K562 (cell line): ENCODE data around the gene RYR1. TPM values are rescaled to one million over a fixed set of nuclear protein-coding genes. Genes with fewer than 3 reads are reported as not detected.

Experiments
- ARNT ChIP-seq, 2 experiments: fragments of 450-650 bp; IDR thresholded peaks; 2 replicates each; pipeline ENCODE4 v1.6.1; 2016; ENCODE audit warnings: mild to moderate bottlenecking in 1 of 2
- BRCA1 ChIP-seq, 2 experiments: fragments of 450-650 bp in 1 of 2; sonication (generic) in 1 of 2; formaldehyde crosslinking in 1 of 2; IDR thresholded peaks; 2 replicates each; pipeline versions ENCODE4 v1.5.0 to v1.6.1; 2017 to 2020; ENCODE audit warnings: mild to moderate bottlenecking in 1 of 2, missing genetic modification reagents in 1 of 2
- CHD4 ChIP-seq: fragments of 200-600 bp; sonication (generic); IDR thresholded peaks from 3 replicates; pipeline ENCODE4 v1.6.1; 2012; ENCODE audit warnings: low read depth, mild to moderate bottlenecking, mixed read lengths, low read length, inconsistent platforms; ENCODE audit not compliant: insufficient read depth, insufficient replicate concordance, poor library complexity, severe bottlenecking
- EP300 ChIP-seq: IDR thresholded peaks from 2 replicates; pipeline ENCODE4 v1.6.1; 2012; ENCODE audit warnings: low read length, improper control_type of control experiment
- GATAD2A ChIP-seq: fragments of 450-650 bp; IDR thresholded peaks from 2 replicates; pipeline ENCODE4 v1.6.1; 2017
- HDAC8 ChIP-seq: fragments of 450-650 bp; IDR thresholded peaks from 2 replicates; pipeline ENCODE4 v1.6.1; 2016; ENCODE audit warnings: mild to moderate bottlenecking, missing genetic modification characterization, moderate library complexity, missing compliant biosample characterization
- KDM1A ChIP-seq, 2 experiments: fragments of 450-650 bp; IDR thresholded peaks; 2 replicates each; pipeline ENCODE4 v1.6.1; 2016; ENCODE audit warnings: mild to moderate bottlenecking in 2 of 2
- MTF1 ChIP-seq: fragments of 250-450 bp; sonication (Bioruptor Pico); IDR thresholded peaks from 2 replicates; pipeline ENCODE4 v1.9.0; 2021; ENCODE audit warnings: moderate library complexity, mild to moderate bottlenecking, inconsistent platforms, borderline replicate concordance
- MYC ChIP-seq, 2 experiments: fragments of 250-450 bp in 1 of 2; sonication (Bioruptor Pico) in 1 of 2; IDR thresholded peaks; 2 replicates each; pipeline versions ENCODE4 v1.5.1 to v1.6.1; 2012 to 2021; ENCODE audit warnings: low read depth in 2 of 2, borderline replicate concordance in 1 of 2, improper control_type of control experiment in 1 of 2, low read length in 1 of 2, mild to moderate bottlenecking in 1 of 2, moderate library complexity in 1 of 2
- NCOA4 ChIP-seq: fragments of 450-650 bp; IDR thresholded peaks from 2 replicates; pipeline ENCODE4 v1.6.1; 2018; ENCODE audit warnings: mild to moderate bottlenecking; ENCODE audit not compliant: partially characterized antibody
- NCOR1 ChIP-seq: fragments of 450-650 bp; IDR thresholded peaks from 2 replicates; pipeline ENCODE4 v1.6.1; 2016; ENCODE audit warnings: mild to moderate bottlenecking, moderate library complexity
- NR1H2 ChIP-seq: sonication (generic); formaldehyde crosslinking; IDR thresholded peaks from 2 replicates; pipeline ENCODE4 v1.4.0; 2020; ENCODE audit warnings: mild to moderate bottlenecking, missing genetic modification reagents
- NUFIP1 ChIP-seq: fragments of 450-650 bp; IDR thresholded peaks from 2 replicates; pipeline ENCODE4 v1.6.1; 2018; ENCODE audit not compliant: partially characterized antibody
- PHF8 ChIP-seq: fragments of 200-600 bp; sonication (generic); IDR thresholded peaks from 2 replicates; pipeline ENCODE4 v1.6.1; 2012; ENCODE audit warnings: mixed run types, mild to moderate bottlenecking, inconsistent platforms, low read length, moderate library complexity, borderline replicate concordance
- PML ChIP-seq: IDR thresholded peaks from 2 replicates; pipeline ENCODE4 v1.6.1; 2012; ENCODE audit warnings: low read length, inconsistent platforms
- POLR2G ChIP-seq: fragments of 200-400 bp; formaldehyde crosslinking; IDR thresholded peaks from 2 replicates; pipeline ENCODE4 v1.6.1; 2017; ENCODE audit warnings: low read depth, mild to moderate bottlenecking, antibody characterized with exemption, low read length, moderate library complexity
- SMARCA4 ChIP-seq: fragments of 450-650 bp; IDR thresholded peaks from 2 replicates; pipeline ENCODE4 v1.6.1; 2016
- SUPT5H ChIP-seq: fragments of 450-650 bp; IDR thresholded peaks from 2 replicates; pipeline ENCODE4 v1.6.1; 2016
- TAL1 ChIP-seq: fragments of 450-650 bp; IDR thresholded peaks from 2 replicates; pipeline ENCODE4 v1.6.1; 2016; ENCODE audit warnings: mild to moderate bottlenecking
- TBL1XR1 ChIP-seq, 2 experiments: IDR thresholded peaks; 2 replicates each; pipeline ENCODE4 v1.6.1; 2012; ENCODE audit warnings: improper control_type of control experiment in 2 of 2, low read length in 2 of 2, mild to moderate bottlenecking in 1 of 2
- TCF7 ChIP-seq: sonication (generic); IDR thresholded peaks from 2 replicates; pipeline ENCODE4 v1.6.1; 2016; ENCODE audit warnings: antibody characterized with exemption, borderline replicate concordance
- ZEB2 ChIP-seq: fragments of 450-650 bp; IDR thresholded peaks from 2 replicates; pipeline ENCODE4 v1.6.1; 2016
- ZFP36 ChIP-seq: fragments of 150-350 bp; IDR thresholded peaks from 2 replicates; pipeline ENCODE4 v1.6.1; 2018; ENCODE audit warnings: low read length, low read depth; ENCODE audit not compliant: partially characterized antibody
- polyA plus RNA-seq, 8 experiments: library from polyadenylated mRNA; depleted of rRNA in 4 of 8; stranded (reverse) in 5 of 8; unstranded in 3 of 8; fragments of >200 nt; fragmentation: Nextera tagmentation in 2 of 8; fragmentation: Illumina TruSeq in 1 of 8; extraction: Ambion mirVana in 2 of 8; extraction: Trizol in 1 of 8; gene quantifications; 2 replicates each; pipeline versions ENCODE4 v1.2.1 to v1.2.3, GENCODE V29; 2011 to 2014; ENCODE audit warnings: inconsistent platforms in 1 of 8, missing spikeins in 1 of 8
- total RNA-seq, 7 experiments: library from RNA; depleted of rRNA in 6 of 7; stranded (reverse); fragments of >200 nt in 6 of 7; fragmentation: Illumina TruSeq in 2 of 7; extraction: Trizol in 2 of 7; gene quantifications; 2 replicates each; pipeline versions ENCODE4 v1.2.1 to v1.2.3, GENCODE V29; 2011 to 2021; ENCODE audit warnings: low replicate concordance in 1 of 7
- TF ChIP-seq, protein P1 (sequence below): fragments of 250-450 bp; sonication (Bioruptor Pico); IDR thresholded peaks from 2 replicates; pipeline ENCODE4 v1.4.0; 2020
- TF ChIP-seq, protein P2 (sequence below): fragments of 450-650 bp; IDR thresholded peaks from 2 replicates; pipeline ENCODE4 v1.6.1; 2018; ENCODE audit warnings: mild to moderate bottlenecking, low read depth; ENCODE audit not compliant: partially characterized antibody
- TF ChIP-seq, protein P3 (sequence below): fragments of 200-400 bp; formaldehyde crosslinking; IDR thresholded peaks from 2 replicates; pipeline ENCODE4 v1.6.1; 2017; ENCODE audit warnings: mild to moderate bottlenecking, low read depth, low read length, moderate library complexity

The RYR1 gene
- total and polyA plus RNA-seq, 9 of the 15 experiments (the other 6 are each of a cell fraction or from before 2014, with no cell fraction given): 0.11 to 7.4 (median 3.7) TPM

DNA sequence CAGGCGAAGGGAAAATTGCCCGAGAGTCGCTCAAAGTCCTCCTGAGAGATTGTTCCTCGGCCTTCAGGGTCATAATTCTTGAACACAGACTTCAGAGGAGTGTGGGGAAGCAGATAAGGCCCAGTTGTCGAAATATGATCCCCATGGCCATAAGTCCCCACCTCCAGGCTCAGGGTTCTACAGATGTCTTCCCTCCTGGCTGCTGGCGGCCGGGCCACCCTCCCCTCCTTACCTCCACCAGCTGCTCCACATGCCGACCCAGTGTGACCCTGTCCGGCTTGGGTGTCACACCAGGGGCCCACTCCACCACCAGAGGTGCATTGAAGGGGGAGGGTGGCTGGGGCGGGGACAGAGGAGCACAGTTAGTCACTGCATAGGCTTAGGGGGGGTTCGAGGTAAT lies 20.5 kb upstream of the RYR1 start (continued):
- TF ChIP-seq MTF1 (CRISPR knock-in tag) (no peak), TCF7 (peak; percentile 56; the same call in 1 of the 2 replicates), ARNT (IDR thresholded peaks at IDR 0.05) (peak in 1 of 2 experiments; percentile 59; a peak in 2 of 4 replicates), ZEB2 (peak; percentile 32), MYC (IDR thresholded peaks at IDR 0.05; ENCODE audit: low read depth, low read length) (peak; percentile 55; the same call in 1 of the 2 replicates), MYC (CRISPR knock-in tag; IDR thresholded peaks at IDR 0.05; ENCODE audit: borderline replicate concordance, low read depth) (no peak), PML (0 out of 2 replicates have a peak, but pooled peaks have one; percentile 44), TAL1 (peak; percentile 85), EP300 (peak; percentile 79), HDAC8 (no peak), TBL1XR1 (IDR thresholded peaks at IDR 0.05; ENCODE audit: low read length in 2 of 2) (peak; percentile 40 to 54; a peak in 2 of 4 replicates), BRCA1 (IDR thresholded peaks at IDR 0.05) (no peak), BRCA1 (CRISPR knock-in tag; IDR thresholded peaks at IDR 0.05) (no peak), CHD4 (no peak), GATAD2A (0 out of 2 replicates have a peak, but pooled peaks have one; percentile 41), KDM1A (IDR thresholded peaks at IDR 0.05) (peak; percentile 17 to 63; a peak in 3 of 4 replicates), SUPT5H (no peak), NUFIP1 (no peak), PHF8 (peak; percentile 27; the same call in 1 of the 2 replicates), NR1H2 (CRISPR knock-in tag) (no peak), NCOR1 (peak; percentile 88), NCOA4 (no peak), ZFP36 (no peak), POLR2G (peak; percentile 69), SMARCA4 (peak; percentile 88)
- TF ChIP-seq, protein P1, sequence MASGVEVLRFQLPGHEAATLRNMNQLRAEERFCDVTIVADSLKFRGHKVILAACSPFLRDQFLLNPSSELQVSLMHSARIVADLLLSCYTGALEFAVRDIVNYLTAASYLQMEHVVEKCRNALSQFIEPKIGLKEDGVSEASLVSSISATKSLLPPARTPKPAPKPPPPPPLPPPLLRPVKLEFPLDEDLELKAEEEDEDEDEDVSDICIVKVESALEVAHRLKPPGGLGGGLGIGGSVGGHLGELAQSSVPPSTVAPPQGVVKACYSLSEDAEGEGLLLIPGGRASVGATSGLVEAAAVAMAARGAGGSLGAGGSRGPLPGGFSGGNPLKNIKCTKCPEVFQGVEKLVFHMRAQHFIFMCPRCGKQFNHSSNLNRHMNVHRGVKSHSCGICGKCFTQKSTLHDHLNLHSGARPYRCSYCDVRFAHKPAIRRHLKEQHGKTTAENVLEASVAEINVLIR (CRISPR knock-in tag): no peak
- TF ChIP-seq, protein P2, sequence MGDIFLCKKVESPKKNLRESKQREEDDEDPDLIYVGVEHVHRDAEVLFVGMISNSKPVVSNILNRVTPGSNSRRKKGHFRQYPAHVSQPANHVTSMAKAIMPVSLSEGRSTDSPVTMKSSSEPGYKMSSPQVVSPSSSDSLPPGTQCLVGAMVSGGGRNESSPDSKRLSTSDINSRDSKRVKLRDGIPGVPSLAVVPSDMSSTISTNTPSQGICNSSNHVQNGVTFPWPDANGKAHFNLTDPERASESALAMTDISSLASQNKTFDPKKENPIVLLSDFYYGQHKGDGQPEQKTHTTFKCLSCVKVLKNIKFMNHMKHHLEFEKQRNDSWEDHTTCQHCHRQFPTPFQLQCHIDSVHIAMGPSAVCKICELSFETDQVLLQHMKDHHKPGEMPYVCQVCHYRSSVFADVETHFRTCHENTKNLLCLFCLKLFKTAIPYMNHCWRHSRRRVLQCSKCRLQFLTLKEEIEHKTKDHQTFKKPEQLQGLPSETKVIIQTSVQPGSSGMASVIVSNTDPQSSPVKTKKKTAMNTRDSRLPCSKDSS: no peak
- TF ChIP-seq, protein P3, sequence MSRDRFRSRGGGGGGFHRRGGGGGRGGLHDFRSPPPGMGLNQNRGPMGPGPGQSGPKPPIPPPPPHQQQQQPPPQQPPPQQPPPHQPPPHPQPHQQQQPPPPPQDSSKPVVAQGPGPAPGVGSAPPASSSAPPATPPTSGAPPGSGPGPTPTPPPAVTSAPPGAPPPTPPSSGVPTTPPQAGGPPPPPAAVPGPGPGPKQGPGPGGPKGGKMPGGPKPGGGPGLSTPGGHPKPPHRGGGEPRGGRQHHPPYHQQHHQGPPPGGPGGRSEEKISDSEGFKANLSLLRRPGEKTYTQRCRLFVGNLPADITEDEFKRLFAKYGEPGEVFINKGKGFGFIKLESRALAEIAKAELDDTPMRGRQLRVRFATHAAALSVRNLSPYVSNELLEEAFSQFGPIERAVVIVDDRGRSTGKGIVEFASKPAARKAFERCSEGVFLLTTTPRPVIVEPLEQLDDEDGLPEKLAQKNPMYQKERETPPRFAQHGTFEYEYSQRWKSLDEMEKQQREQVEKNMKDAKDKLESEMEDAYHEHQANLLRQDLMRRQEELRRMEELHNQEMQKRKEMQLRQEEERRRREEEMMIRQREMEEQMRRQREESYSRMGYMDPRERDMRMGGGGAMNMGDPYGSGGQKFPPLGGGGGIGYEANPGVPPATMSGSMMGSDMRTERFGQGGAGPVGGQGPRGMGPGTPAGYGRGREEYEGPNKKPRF: no peak
